NCI-H128 (cell line): Measurements from ENCODE around the gene SKP2.
A peak's percentile ranks its signal among the peaks of the same experiment; 100 is the strongest.
"Not testable (repeated sequence)": the region's sequence is repeated elsewhere in the genome, so short reads cannot be mapped to it uniquely, and the experiment has no call there.

ENCODE experiments used
- DNase-seq: peaks from one replicate; lab custom pipeline; 2025; ENCODE audit not compliant: unreplicated experiment; lab: John Stamatoyannopoulos, UW

Gene SKP2

DNA sequence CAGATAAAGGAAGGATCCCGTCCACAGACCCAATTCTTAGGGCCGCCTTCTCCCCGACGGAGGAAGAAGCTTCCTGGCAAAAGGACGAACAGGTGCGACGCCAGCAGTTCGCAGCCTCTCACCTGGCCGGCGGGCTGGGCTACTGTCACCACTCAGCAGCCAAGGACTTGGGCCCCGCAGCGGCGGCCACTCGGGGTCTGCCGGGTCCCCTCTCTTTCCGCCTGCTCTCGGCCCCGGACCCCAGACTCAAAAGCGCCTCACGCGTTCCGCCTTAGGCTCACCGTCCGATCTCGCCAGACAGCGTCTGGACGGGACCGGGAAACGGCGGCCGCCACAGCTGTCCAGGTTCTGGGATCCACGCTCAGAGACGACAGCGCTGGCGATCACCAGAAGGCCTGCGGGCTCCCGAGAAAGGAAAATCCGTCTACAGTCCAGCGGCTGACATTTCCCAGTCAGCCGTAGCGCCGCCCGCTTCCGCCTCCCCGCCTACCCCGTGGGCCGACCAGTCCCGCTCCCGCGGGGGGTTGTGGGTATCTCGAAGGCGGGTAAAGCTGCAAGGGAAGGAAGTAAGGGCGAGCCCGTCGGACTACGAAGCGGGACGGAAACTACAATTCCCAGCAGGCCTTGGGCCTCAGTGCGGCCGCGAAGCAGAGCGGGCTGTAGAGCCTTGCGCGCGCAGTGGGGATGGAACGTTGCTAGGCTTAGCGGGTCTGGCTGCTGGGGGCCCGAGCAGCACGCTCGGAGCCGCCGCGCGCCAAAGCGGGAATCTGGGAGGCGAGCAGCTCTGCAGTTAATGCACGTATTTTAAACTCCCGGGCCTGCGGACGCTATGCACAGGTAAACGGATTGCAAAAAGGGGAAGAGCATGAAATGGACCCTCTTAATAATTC is at the start of gene SKP2, which contains the start of gene LMBRD2:
TSS of gene SKP2 (plus strand) at position 678 of the 890 bp plus-strand sequence. CDS start at position 830, 152 bp downstream.
TSS of gene LMBRD2 (minus strand) at position 454 of the 890 bp plus-strand sequence. CDS start 8,538 bp downstream, outside the sequence.
- peak; percentile 99 for DNase-seq

- DNase-seq, result no peak
These were observed 46.1 kb upstream of the SKP2 start for GRCh38 chr5:36105819-36106218.

GRCh38 chr5:36108758-36109460 is 43.0 kb upstream of the SKP2 start:
- DNase-seq, result no peak

- DNase-seq, result no peak
These were observed 40.7 kb upstream of the SKP2 start for GRCh38 chr5:36111238-36111637.

DNA sequence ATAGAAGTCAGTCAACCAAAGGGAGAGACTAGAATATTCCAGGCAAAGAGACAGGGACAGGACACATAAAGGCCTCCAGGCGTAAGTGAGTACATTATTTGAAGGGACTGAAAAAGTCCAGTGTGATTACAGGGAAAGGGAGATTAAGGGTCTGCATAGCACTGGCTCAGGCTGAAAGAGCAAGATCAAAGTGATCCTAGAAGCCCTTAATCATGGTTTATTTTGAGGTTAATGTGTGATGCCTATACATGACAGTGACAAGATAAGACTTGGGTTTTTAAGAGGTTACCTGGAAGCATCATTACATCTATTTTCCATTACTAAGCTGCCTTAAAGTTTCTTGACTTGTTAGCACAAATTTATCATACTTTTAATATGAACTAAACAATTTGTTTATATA is 26.0 kb upstream of the SKP2 start:
- DNase-seq, result no peak

DNA sequence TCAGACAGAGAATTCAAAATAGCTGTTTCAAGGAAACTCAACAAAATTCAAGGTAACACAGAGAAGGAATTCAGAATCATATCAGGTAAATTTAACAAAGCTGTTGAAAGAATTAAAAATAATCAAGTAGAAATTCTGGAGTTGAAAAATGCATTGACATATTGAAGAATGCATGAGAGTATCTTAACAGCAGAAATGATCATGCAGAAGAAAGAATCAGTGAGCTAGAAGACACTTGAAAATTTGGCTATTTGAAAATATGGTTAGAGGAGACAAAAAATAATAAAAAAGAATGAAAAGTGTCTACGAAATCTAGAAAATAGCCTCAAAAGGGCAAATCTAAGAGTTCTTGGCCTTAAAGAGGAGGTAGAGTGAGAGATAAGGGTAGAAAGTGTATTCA is 23.1 kb upstream of the SKP2 start:
- no peak for DNase-seq

GRCh38 chr5:36129666-36130065 is 22.2 kb upstream of the SKP2 start:
- DNase-seq, result not testable (repeated sequence)

DNA sequence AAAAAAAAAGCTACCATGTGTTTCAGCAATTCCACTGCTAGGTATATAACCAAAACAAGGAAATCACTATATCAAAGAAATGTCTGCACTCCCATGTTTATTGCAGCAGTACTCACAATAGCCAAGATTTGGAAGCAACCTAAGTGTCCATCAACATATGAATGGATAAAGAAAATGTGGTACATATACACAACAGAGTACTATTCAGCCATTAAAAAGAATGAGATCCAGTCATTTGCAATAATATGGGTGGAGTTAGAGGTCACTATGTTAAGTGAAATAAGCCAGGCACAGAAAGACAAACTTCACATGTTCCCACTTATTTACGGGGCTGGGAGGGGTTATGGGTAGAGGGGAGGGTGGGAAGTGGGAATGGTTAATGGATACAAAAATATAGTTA is 18.9 kb upstream of the SKP2 start:
- DNase-seq, result not testable (repeated sequence)

GRCh38 chr5:36135988-36136387 is 15.9 kb upstream of the SKP2 start:
- no peak for DNase-seq

DNA sequence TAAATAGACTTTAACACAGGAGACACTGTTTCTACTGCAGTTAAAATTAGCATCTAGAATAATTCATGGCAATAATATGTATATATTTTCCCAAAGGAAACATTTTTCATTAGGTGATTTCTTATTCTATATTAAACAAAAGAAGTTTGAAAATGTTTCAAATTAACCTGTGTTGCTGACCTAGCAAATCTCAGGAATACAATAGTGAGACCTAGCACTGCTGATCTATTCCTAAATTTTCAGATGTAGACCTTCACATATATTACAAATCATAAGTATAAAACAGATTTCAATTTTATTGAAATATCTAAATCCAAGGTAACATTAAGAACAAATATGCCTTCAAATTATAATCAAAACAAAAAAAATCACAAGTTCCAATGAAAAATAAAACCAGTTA is 15.3 kb upstream of the SKP2 start:
- no peak for DNase-seq

DNA sequence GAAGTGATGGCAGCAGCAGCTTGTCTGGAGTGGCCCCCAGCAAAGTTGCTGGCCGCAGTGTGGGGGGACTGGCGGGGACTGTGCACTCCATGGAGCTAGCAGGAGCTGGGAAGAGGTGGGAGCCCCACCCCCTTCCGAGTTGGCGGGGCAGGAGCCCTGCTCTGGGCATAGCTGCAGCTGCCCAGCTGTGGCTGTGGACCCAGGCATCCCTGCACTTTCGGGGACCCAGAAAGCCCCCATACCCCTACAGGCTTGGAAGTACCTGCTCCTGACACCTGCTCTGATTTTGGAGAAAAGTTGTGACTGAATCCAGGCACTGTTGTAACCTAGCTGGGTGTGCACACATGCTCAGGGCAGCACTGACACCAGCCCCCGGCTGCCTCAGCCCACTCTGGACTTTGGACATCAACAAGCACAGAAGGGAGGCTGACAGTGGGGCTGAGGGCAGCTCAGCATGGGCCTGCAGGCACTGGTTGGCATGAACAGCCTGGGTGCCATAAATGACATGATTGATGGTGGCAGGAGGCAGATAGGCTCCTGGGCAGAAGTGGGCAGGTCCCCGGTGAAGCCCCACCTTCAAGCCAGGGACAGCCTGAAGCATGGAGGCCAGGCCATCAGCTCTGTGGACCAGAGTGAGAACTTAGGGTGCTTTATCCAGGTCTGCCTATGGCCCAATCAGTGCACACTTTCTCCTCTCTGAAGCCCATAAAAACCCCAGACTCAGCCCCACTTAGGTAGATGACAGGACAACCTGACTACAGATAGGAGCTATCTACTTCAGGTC is 12.8 kb upstream of the SKP2 start:
- DNase-seq, result no peak

- DNase-seq, result no peak
These were observed 6.6 kb upstream of the SKP2 start for GRCh38 chr5:36145311-36145710.

DNA sequence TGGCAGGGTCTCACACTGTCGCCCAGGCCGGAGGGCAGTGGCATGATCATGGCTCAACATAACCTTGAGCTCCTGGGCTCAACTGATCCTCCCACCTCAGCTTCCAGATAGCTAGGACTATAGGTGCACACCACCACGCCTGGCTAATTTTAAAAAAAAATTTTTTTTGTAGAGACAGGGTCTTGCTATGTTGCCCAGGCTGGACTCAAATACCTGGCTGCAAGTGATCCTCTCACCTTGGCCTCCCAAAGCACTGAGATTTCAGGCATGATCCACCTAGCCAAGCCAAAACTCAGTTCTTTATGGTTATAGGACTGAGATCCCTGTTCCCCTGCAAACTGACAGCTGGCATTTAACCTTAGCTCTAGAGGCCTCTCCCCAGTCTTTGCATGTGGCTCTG is 5.5 kb upstream of the SKP2 start:
- no peak for DNase-seq

- DNase-seq, result no peak
These were observed 4.2 kb upstream of the SKP2 start for GRCh38 chr5:36147681-36148080.

- DNase-seq, result peak; percentile 41
These were observed 1.1 kb upstream of the SKP2 start for GRCh38 chr5:36150676-36151433.

- DNase-seq, result no peak
These were observed 700 bp downstream of the SKP2 start for GRCh38 chr5:36152324-36153297.

GRCh38 chr5:36153298-36153677 is 1.4 kb downstream of the SKP2 start:
- no peak for DNase-seq

GRCh38 chr5:36153726-36154125 is 1.8 kb downstream of the SKP2 start:
- no peak for DNase-seq

- no peak for DNase-seq
These were observed 3.4 kb downstream of the SKP2 start for GRCh38 chr5:36155291-36155690.
